ENCODE measurements around the gene MINDY2. TPM values are rescaled to one million over a fixed set of nuclear protein-coding genes. Genes with fewer than 3 reads are reported as not detected.

Gene MINDY2
- total and polyA plus RNA-seq, 2 of the 8 experiments (the other 6 are each of a cell fraction or from before 2014, with no cell fraction given): 3.1 to 25.7 TPM

- Histone ChIP-seq H3K4me3 (ENCODE audit: extremely low read depth in 1 of 4, insufficient read depth in 2 of 4, low read depth in 3 of 4, low read length in 4 of 4) (no peak overlapping the region), H4K91ac (replicated peaks; ENCODE audit: insufficient read length, low read length) (no peak overlapping the region), H3K27me3 (replicated peaks in 1 of 4; ENCODE audit: control insufficient read depth in 3 of 4, extremely low read depth in 1 of 4, insufficient read depth in 3 of 4, low read length in 3 of 4) (peaks cover 0 to 5% (median 0%) of the 10 kb centered on the region in 4 experiments; a peak in 2 of 7 replicates), H3K23me2 (ENCODE audit: low read depth, low read length) (peaks cover 4% of the 10 kb centered on the region; the same call in 1 of the 2 replicates), H3K27ac (ENCODE audit: low read depth, low read length) (no peak overlapping the region), H3K14ac (ENCODE audit: insufficient read length) (no peak overlapping the region), H3K4me2 (ENCODE audit: insufficient read depth in 1 of 2, low read depth in 2 of 2, low read length in 2 of 2) (no peak overlapping the region), H4K8ac (ENCODE audit: extremely low read depth, insufficient read depth, low read length) (no peak overlapping the region), H3K56ac (replicated peaks; ENCODE audit: insufficient read length, low read depth, low read length) (no peak overlapping the region), H3K9ac (replicated peaks in 1 of 4; ENCODE audit: extremely low read depth in 1 of 4, low read depth in 3 of 4, low read length in 3 of 4) (no peak overlapping the region), H4K5ac (ENCODE audit: insufficient read length, low read depth, low read length) (no peak overlapping the region), H3K18ac (ENCODE audit: extremely low read depth, low read length) (no peak overlapping the region), H4K20me1 (replicated peaks in 1 of 2; ENCODE audit: control insufficient read depth in 1 of 2, insufficient read depth in 2 of 2, low read length in 2 of 2) (no peaks in the 10 kb centered on the region), H2BK20ac (ENCODE audit: low read length) (no peak overlapping the region), H2BK15ac (ENCODE audit: low read length) (no peak overlapping the region), H2AFZ (ENCODE audit: low read length) (no peak overlapping the region), H2BK12ac (ENCODE audit: low read depth, low read length) (no peak overlapping the region), H3K79me1 (ENCODE audit: low read depth, low read length) (no peaks in the 10 kb centered on the region), H2AK5ac (ENCODE audit: low read depth, low read length) (no peak overlapping the region), H2BK5ac (ENCODE audit: low read depth, low read length) (no peak overlapping the region), H3K79me2 (ENCODE audit: control insufficient read depth in 1 of 2, insufficient read depth in 2 of 2, low read length in 2 of 2) (no peaks in the 10 kb centered on the region), H3K4me1 (replicated peaks in 1 of 4; ENCODE audit: control insufficient read depth in 3 of 4, insufficient read depth in 4 of 4, low read length in 3 of 4) (peaks cover 0 to 11% (median 5%) of the 10 kb centered on the region in 4 experiments; a peak in 3 of 7 replicates), H3K9me3 (ENCODE audit: insufficient read depth in 2 of 2, low read depth in 1 of 2, low read length in 1 of 2) (no peaks in the 10 kb centered on the region; a peak in 1 of 4 replicates), H3K36me3 (ENCODE audit: control insufficient read depth in 2 of 4, insufficient read depth in 4 of 4, low read length in 3 of 4) (no peaks in the 10 kb centered on the region), H3K4ac (replicated peaks; ENCODE audit: insufficient read length, low read depth, low read length) (no peak overlapping the region), H2BK120ac (replicated peaks; ENCODE audit: low read depth, low read length) (no peak overlapping the region), H3K23ac (ENCODE audit: insufficient read length) (no peak overlapping the region)
- 98% methylated on average over 4 of the region's 4 CpGs; no CpG with 5 or more reads in 1 of the 2 experiments for WGBS, 2 experiments (ENCODE audit: extremely low coverage in 1 of 2, insufficient coverage in 1 of 2, insufficient read length in 1 of 2, insufficient replicate concordance in 2 of 2, low coverage in 1 of 2, low lambda C conversion rate in 2 of 2, missing lambda C conversion rate in 1 of 2)
- CTCF ChIA-PET (ENCODE audit: partially characterized antibody): interaction anchor here (0.9 kb wide), 1 partner anchor 15 kb away, joined by 3 read pairs; no protein-coding TSS in a partner anchor
- DNase-seq (ENCODE audit: low read depth in 1 of 2, low spot score in 2 of 2): no peak
- POLR2A ChIA-PET (ENCODE audit: partially characterized antibody): interaction anchor here (0.8 kb wide), 1 partner anchor 8 kb away, joined by 6 read pairs; no protein-coding TSS in a partner anchor
- no peak for FAIRE-seq
- no peak for TF ChIP-seq SIX5 (IDR thresholded peaks at IDR 0.05; ENCODE audit: low read depth, low read length)
- TF ChIP-seq ASH2L (IDR thresholded peaks at IDR 0.05; ENCODE audit: low read length): no peak
- TF ChIP-seq CEBPB (IDR thresholded peaks at IDR 0.05; ENCODE audit: low read depth, low read length): no peak
- no peak for TF ChIP-seq SIN3A (conservative IDR thresholded peaks at IDR 0.05 in 1 of 2, IDR thresholded peaks at IDR 0.05 in 1 of 2; ENCODE audit: low read depth in 1 of 2, low read length in 2 of 2)
- no peak for TF ChIP-seq MAFK (IDR thresholded peaks at IDR 0.05; ENCODE audit: low read depth, low read length)
- TF ChIP-seq SP4 (IDR thresholded peaks at IDR 0.05; ENCODE audit: low read length): no peak
- TF ChIP-seq EZH2 (IDR thresholded peaks at IDR 0.05; ENCODE audit: low read depth, low read length, severe bottlenecking): no peak
- no peak for TF ChIP-seq KDM1A (IDR thresholded peaks at IDR 0.05; ENCODE audit: borderline replicate concordance, low read length)
- no peak for TF ChIP-seq CHD2 (IDR thresholded peaks at IDR 0.05; ENCODE audit: low read length)
- no peak for TF ChIP-seq HDAC6 (IDR thresholded peaks at IDR 0.05; ENCODE audit: low read depth, low read length)
- no peak for TF ChIP-seq TEAD4 (IDR thresholded peaks at IDR 0.05; ENCODE audit: low read depth, low read length)
- no peak for TF ChIP-seq BRCA1 (IDR thresholded peaks at IDR 0.05; ENCODE audit: low read depth, low read length)
- no peak for TF ChIP-seq NRF1 (IDR thresholded peaks at IDR 0.05; ENCODE audit: low read depth, low read length)
These were observed 96.8 kb downstream of the MINDY2 start for GRCh38 chr15:58867926-58868325.

Data from H1 (cell line).